AG09309 (cell line): ENCODE data around the gene TSN.

Experiments
- DNase-seq: peaks from one replicate; pipeline ENCODE4 v3.0.0-alpha.2; 2010; ENCODE audit warnings: low read depth
- H3K4me3 ChIP-seq: 2 replicates; pipeline ENCODE4 v1.5.1; 2011; ENCODE audit warnings: mild to moderate bottlenecking, low read depth, low read length, moderate library complexity; ENCODE audit not compliant: control insufficient read depth
- TF ChIP-seq, protein P1 (sequence below): IDR thresholded peaks from 2 replicates; pipeline ENCODE4 v1.5.1; 2011; ENCODE audit warnings: mild to moderate bottlenecking, low read depth, low read length, inconsistent platforms; ENCODE audit not compliant: insufficient read depth, control insufficient read depth; ENCODE audit errors: missing control alignments

The TSN gene

DNA sequence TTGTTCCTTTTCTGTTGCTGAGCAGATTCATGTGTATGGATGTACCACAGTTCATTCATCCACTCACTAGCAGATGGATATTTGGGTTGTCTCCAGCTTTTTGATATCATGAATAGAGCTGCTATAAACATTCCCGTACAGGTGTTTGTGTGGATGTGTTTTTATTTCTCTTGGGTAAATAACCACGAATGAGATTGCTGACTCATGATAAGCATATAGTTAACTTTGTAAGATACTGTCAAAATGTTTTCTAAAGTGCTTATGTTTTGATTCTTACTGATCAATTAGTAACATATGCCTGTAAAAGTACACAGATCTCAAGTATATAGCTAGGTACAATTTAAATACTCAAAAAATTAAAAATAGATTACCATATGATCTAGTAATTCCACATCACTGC is 27.7 kb downstream of the TSN start:
- no peak for DNase-seq
- H3K4me3 ChIP-seq = no peak overlapping the region
- TF ChIP-seq, protein P1, sequence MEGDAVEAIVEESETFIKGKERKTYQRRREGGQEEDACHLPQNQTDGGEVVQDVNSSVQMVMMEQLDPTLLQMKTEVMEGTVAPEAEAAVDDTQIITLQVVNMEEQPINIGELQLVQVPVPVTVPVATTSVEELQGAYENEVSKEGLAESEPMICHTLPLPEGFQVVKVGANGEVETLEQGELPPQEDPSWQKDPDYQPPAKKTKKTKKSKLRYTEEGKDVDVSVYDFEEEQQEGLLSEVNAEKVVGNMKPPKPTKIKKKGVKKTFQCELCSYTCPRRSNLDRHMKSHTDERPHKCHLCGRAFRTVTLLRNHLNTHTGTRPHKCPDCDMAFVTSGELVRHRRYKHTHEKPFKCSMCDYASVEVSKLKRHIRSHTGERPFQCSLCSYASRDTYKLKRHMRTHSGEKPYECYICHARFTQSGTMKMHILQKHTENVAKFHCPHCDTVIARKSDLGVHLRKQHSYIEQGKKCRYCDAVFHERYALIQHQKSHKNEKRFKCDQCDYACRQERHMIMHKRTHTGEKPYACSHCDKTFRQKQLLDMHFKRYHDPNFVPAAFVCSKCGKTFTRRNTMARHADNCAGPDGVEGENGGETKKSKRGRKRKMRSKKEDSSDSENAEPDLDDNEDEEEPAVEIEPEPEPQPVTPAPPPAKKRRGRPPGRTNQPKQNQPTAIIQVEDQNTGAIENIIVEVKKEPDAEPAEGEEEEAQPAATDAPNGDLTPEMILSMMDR = no peak

DNA sequence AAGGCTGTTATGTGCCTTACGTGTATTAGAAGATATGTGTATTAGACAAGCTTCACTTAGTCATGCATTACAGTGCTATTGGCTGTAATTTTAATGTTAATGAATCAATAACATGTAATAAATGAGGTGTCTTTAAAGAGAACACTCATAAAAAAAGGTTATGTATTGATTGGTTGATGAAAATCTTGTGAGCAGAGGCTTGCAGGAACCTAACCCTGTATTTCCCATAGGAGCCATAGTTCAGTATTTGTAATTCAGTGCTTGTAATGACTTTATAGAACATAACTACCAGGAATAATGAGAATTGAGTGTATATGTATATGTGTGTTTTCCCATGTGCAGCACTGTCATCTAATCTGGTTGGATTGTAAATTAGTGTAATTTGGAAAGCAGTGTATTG is 33.2 kb downstream of the TSN start:
- H3K4me3 ChIP-seq = no peak overlapping the region
- DNase-seq = no peak
- TF ChIP-seq, protein P1 = no peak

DNA sequence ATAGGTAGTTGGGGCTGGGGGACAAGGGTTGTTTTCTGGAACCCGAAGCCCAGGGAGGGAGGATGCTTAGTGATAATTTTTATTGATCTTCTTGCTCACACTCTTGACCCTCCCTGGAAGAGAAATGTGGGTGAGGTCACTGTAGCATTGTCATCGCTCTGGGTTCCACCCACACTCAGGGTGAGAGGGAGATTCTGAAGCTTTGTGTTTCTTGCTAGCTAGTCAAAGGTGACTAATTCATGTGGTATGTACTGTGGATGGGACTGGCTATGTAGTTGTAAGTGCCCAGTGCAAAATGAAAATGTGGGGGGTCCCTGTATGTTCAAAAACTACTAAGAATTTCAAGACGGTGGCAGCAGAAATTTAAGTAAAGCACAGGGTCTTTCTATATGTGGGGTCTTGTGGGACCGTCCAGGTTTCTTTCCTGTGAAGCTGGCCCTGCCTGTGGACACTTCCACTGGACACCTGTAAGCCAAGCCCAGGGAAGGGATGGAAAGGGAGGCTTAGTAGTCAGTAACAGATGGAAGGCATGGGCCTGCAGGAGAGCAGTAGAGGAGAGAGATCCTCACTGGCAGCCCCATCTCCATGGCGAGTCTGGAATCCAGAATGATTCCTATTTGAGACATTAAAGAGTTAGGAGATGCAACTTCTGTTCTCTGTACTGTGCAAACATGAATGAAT is 35.0 kb downstream of the TSN start:
- peak; percentile 72 for DNase-seq
- TF ChIP-seq, protein P1 = no peak
- H3K4me3 ChIP-seq = no peak overlapping the region

DNA sequence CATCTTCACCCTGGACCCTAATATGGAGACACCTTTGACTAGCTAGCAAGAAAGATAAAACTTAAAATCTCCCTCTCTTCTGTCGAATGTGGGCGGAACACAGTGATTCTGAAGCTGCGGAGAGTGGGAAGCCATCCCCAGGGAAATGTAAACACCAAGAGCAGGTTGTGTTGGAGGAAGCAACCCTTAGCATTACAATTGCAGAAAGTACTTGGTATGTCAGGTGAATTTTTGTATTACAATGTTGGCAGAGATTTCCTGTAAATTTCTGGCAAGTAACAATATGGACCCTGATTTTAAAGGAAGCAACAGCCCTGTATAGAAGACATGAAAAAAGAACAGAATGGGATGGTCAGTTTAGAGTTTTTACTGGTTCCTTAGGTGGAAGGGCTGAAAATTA is 35.8 kb downstream of the TSN start:
- no peak for DNase-seq
- H3K4me3 ChIP-seq = no peak overlapping the region
- TF ChIP-seq, protein P1 = no peak

DNA sequence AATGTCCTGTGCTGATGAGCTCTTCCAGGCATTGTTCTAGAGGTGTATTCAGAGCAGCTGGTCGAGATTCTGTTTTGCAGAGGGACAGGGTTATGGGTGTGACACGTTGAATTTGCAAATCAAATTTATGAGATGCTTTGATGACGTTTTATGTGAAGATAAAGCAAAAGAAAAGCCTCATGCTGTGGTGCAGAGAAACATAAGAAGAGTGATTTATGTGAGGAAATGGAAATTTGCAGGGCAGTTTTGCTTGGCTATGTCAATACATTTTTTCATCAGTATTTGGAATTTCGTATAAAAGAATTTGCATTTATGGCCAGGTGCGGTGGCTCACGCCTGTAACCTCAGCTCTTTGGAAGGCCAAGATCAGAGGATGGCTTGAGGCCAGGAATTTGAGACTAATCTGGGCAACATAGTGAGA is 36.4 kb downstream of the TSN start:
- TF ChIP-seq, protein P1 = no peak
- H3K4me3 ChIP-seq = no peak overlapping the region
- no peak for DNase-seq

DNA sequence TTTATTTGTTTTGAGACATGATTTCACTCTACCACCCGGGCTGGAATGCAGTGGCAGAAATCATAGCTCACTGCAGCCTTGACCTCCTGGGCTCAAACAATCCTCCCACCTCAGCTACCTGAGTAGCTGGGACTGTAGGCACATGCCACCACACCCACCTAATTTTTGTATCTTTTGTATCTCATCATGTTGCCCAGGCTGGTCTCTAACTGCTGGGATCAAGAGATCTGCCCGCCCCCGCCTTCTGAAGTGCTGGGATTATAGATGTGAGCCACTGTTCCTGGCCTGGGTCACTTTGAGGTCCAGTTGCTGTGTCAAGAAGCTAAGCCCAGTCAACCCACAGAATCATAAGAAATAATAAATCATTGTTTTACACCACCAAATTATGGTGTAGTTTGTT is 38.4 kb downstream of the TSN start:
- TF ChIP-seq, protein P1 = no peak
- H3K4me3 ChIP-seq = no peak overlapping the region
- no peak for DNase-seq
